Ishikawa (cell line): ENCODE measurements around the gene UNC5B.

ENCODE experiments used
- CEBPB ChIP-seq: IDR thresholded peaks from 2 replicates; pipeline ENCODE4 v1.6.1; 2012
- CREB1 ChIP-seq: IDR thresholded peaks from 2 replicates; pipeline ENCODE4 v1.6.1; 2012; ENCODE audit warnings: low read depth
- EGR1 ChIP-seq: IDR thresholded peaks from 2 replicates; pipeline ENCODE4 v1.6.1; 2012
- EP300 ChIP-seq: IDR thresholded peaks from 2 replicates; pipeline ENCODE4 v1.6.1; 2012; ENCODE audit warnings: borderline replicate concordance
- MAX ChIP-seq: IDR thresholded peaks from 2 replicates; pipeline ENCODE4 v1.6.1; 2012
- RAD21 ChIP-seq: IDR thresholded peaks from 2 replicates; pipeline ENCODE4 v1.6.1; 2012; ENCODE audit warnings: low read depth
- REST ChIP-seq: IDR thresholded peaks from 2 replicates; pipeline ENCODE4 v1.6.1; 2012; ENCODE audit warnings: low read depth, mild to moderate bottlenecking
- TAF1 ChIP-seq: IDR thresholded peaks from 2 replicates; pipeline ENCODE4 v1.6.1; 2012; ENCODE audit warnings: low read depth, mild to moderate bottlenecking
- TEAD4 ChIP-seq: IDR thresholded peaks from 2 replicates; pipeline ENCODE4 v1.6.1; 2012
- YY1 ChIP-seq: IDR thresholded peaks from 2 replicates; pipeline ENCODE4 v1.6.1; 2012; ENCODE audit warnings: low read depth

- TF ChIP-seq EP300: no peak
- TF ChIP-seq REST: no peak
- no peak for TF ChIP-seq MAX
- no peak for TF ChIP-seq TAF1
- TF ChIP-seq YY1: no peak
- TF ChIP-seq CREB1: no peak
- no peak for TF ChIP-seq CEBPB
- TF ChIP-seq TEAD4: no peak
- no peak for TF ChIP-seq EGR1
- TF ChIP-seq RAD21: no peak
Measured at GRCh38 chr10:71219918-71220688, 7.7 kb downstream of the UNC5B start.
